HUES48 (cell line): ENCODE data around the gene TRIM65.

Experiments used
- H3K27ac ChIP-seq: one replicate; pipeline ENCODE4 v1.7.0; 2013; ENCODE audit warnings: low read depth, low read length, inconsistent platforms
- H3K27me3 ChIP-seq: 2 replicates; pipeline ENCODE4 v1.6.1; 2013; ENCODE audit warnings: mild to moderate bottlenecking, low read length; ENCODE audit not compliant: control insufficient read depth, insufficient read depth
- H3K36me3 ChIP-seq: 2 replicates; pipeline ENCODE4 v1.6.1; 2013; ENCODE audit warnings: low read length; ENCODE audit not compliant: control insufficient read depth, insufficient read depth
- H3K4me1 ChIP-seq: 2 replicates; pipeline ENCODE4 v1.6.1; 2013; ENCODE audit warnings: mild to moderate bottlenecking, low read length; ENCODE audit not compliant: control insufficient read depth, insufficient read depth
- H3K4me3 ChIP-seq: 2 replicates; pipeline ENCODE4 v1.5.1; 2013; ENCODE audit warnings: mild to moderate bottlenecking, low read depth, low read length
- H3K9ac ChIP-seq: 2 replicates; pipeline ENCODE4 v1.6.1; 2013; ENCODE audit warnings: mild to moderate bottlenecking, low read depth, low read length, moderate library complexity
- H3K9me3 ChIP-seq: 2 replicates; pipeline ENCODE4 v1.6.1; 2013; ENCODE audit warnings: low read length; ENCODE audit not compliant: control insufficient read depth, insufficient read depth

The TRIM65 gene

DNA sequence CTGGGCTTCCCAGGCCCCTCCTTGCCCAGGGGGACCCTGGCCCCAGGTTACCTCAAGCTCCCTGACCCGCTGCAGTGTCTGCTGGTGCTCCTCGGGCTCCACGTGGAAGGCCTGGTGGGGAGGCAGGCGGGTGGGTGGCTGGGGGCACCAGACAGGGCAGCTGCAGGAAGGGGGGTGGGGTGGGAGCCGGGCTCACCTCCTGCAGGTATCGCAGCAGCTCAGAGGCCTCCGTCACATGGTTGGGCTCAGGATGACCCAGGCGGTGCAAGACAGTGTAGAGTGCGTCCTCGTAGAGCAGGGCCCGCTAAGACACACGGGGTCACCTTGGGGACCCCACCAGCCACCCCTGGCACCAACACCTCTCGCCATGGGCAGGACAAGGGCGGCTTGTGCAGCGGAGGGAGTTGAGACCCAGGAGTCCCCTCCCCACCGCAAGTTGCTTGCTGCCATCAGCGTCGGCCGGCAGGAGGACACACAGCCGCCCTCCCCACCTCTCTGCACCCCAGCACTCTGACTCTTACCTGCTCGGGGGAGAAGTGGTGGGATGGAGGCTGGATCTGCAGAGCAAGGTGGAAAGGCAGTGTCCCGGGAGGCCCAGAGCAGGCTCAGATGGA, 53.7 kb downstream of the TRIM65 start:
- Histone ChIP-seq H3K4me1 (peaks cover 7% of the 10 kb centered on the region; the same call in 1 of the 2 replicates), H3K27ac (no peak overlapping the region), H3K9ac (no peak overlapping the region), H3K9me3 (no peaks in the 10 kb centered on the region), H3K4me3 (no peak overlapping the region), H3K27me3 (no peaks in the 10 kb centered on the region), H3K36me3 (peaks cover 22% of the 10 kb centered on the region)

DNA sequence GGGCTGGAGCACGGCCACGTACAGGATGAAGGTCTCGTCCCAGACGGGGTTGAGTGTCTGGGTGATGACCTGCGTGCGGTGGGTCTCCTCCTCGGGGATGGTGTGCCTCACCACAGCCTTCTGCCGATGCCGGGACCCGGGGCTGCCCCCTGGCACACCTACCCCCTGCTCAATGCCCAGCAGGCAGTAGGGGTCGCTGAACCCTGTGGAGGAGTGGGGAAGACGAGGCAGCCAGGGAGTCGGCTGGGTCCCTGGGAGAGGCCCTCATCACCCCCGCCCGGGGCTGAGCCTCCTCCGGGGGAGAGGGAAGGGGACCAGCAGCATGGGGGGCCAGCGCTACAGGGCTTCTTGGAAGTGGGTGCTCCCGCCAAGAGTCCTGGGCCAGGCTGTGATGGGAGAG, 54.3 kb downstream of the TRIM65 start:
- H3K27ac ChIP-seq: no peak overlapping the region
- H3K9ac ChIP-seq: no peak overlapping the region
- peaks cover 7% of the 10 kb centered on the region; the same call in 1 of the 2 replicates for H3K4me1 ChIP-seq
- H3K27me3 ChIP-seq: no peaks in the 10 kb centered on the region
- no peak overlapping the region for H3K4me3 ChIP-seq
- peaks cover 15% of the 10 kb centered on the region for H3K36me3 ChIP-seq
- no peaks in the 10 kb centered on the region for H3K9me3 ChIP-seq

- Histone ChIP-seq H3K36me3 (no peaks in the 10 kb centered on the region), H3K27me3 (no peaks in the 10 kb centered on the region), H3K27ac (no peak overlapping the region), H3K4me3 (no peak overlapping the region), H3K9ac (no peak overlapping the region), H3K9me3 (no peaks in the 10 kb centered on the region), H3K4me1 (peaks cover 7% of the 10 kb centered on the region; the same call in 1 of the 2 replicates)
Observed at GRCh38 chr17:75840799-75841164, 56.0 kb downstream of the TRIM65 start.

- Histone ChIP-seq H3K9ac (no peak overlapping the region), H3K4me1 (peaks cover 4% of the 10 kb centered on the region; the same call in 1 of the 2 replicates), H3K9me3 (no peaks in the 10 kb centered on the region), H3K36me3 (no peaks in the 10 kb centered on the region), H3K4me3 (no peak overlapping the region), H3K27ac (no peak overlapping the region), H3K27me3 (no peaks in the 10 kb centered on the region)
Observed at GRCh38 chr17:75839942-75840798, 56.6 kb downstream of the TRIM65 start.
